Loucy (cell line): Measurements from ENCODE around the gene ITGA11.

Experiments used
- H2AFZ ChIP-seq: fragments of 200-600 bp; sonication (generic); 2 replicates; pipeline ENCODE4 v1.6.0; 2016; ENCODE audit warnings: antibody characterized with exemption, mild to moderate bottlenecking, low read length, moderate library complexity
- H3F3A ChIP-seq: fragments of 200-600 bp; 2 replicates; pipeline ENCODE4 v1.6.0; 2016; ENCODE audit warnings: antibody characterized with exemption, low read depth, mild to moderate bottlenecking
- H3K27me3 ChIP-seq: fragments of 200-600 bp; sonication (generic); 2 replicates; pipeline ENCODE4 v1.6.1; 2014; ENCODE audit warnings: low read length, mild to moderate bottlenecking; ENCODE audit not compliant: insufficient read depth, poor library complexity, severe bottlenecking
- H3K36me3 ChIP-seq: fragments of 200-600 bp; sonication (generic); 2 replicates; pipeline ENCODE4 v1.6.1; 2016; ENCODE audit warnings: low read length; ENCODE audit not compliant: insufficient read depth
- H3K4me1 ChIP-seq: fragments of 200-600 bp; sonication (generic); 2 replicates; pipeline ENCODE4 v1.5.1; 2014; ENCODE audit warnings: low read length, mild to moderate bottlenecking; ENCODE audit not compliant: insufficient read depth, poor library complexity, severe bottlenecking
- H3K4me2 ChIP-seq: fragments of 200-600 bp; sonication (generic); 2 replicates; pipeline ENCODE4 v1.6.0; 2014; ENCODE audit warnings: antibody characterized with exemption, low read length, low read depth, mild to moderate bottlenecking; ENCODE audit not compliant: poor library complexity, severe bottlenecking
- H3K4me3 ChIP-seq: fragments of 200-600 bp; sonication (generic); 2 replicates; pipeline ENCODE4 v1.5.1; 2014; ENCODE audit warnings: low read length, mild to moderate bottlenecking, mixed read lengths; ENCODE audit not compliant: poor library complexity, severe bottlenecking
- H3K79me2 ChIP-seq: fragments of 200-600 bp; sonication (generic); 2 replicates; pipeline ENCODE4 v1.6.1; 2014; ENCODE audit warnings: low read length; ENCODE audit not compliant: insufficient read depth
- H3K9ac ChIP-seq: fragments of 200-600 bp; sonication (generic); 2 replicates; pipeline ENCODE4 v1.6.0; 2014; ENCODE audit warnings: mild to moderate bottlenecking, low read depth, low read length, moderate library complexity; ENCODE audit not compliant: poor library complexity, severe bottlenecking
- H3K9me2 ChIP-seq: fragments of 200-600 bp; sonication (generic); replicated peaks from 2 replicates; pipeline ENCODE4 v1.6.1; 2016; ENCODE audit warnings: low read depth, low read length, mixed read lengths
- H3K9me3 ChIP-seq: fragments of 200-600 bp; sonication (generic); 2 replicates; pipeline ENCODE4 v1.6.1; 2014; ENCODE audit warnings: mild to moderate bottlenecking, antibody characterized with exemption, low read length, low read depth; ENCODE audit not compliant: insufficient read depth
- H4K20me1 ChIP-seq: fragments of 200-600 bp; sonication (generic); 2 replicates; pipeline ENCODE4 v1.6.0; 2014; ENCODE audit warnings: antibody characterized with exemption, low read length, mild to moderate bottlenecking; ENCODE audit not compliant: insufficient read depth, poor library complexity, severe bottlenecking
- CTCF ChIP-seq: fragments of 200-600 bp; sonication (generic); conservative IDR thresholded peaks from 2 replicates; pipeline ENCODE4 v1.5.1; 2014; ENCODE audit warnings: mild to moderate bottlenecking, antibody characterized with exemption, low read length
- EZH2phosphoT487 ChIP-seq: fragments of 200-600 bp; IDR thresholded peaks from 2 replicates; pipeline ENCODE4 v1.6.1; 2018; ENCODE audit warnings: antibody characterized with exemption, mild to moderate bottlenecking, moderate library complexity, borderline replicate concordance

ITGA11 gene

GRCh38 chr15:68447976-68448755, 16.2 kb upstream of the ITGA11 start:
- no peak overlapping the region for H3K9ac ChIP-seq
- no peaks in the 10 kb centered on the region for H3K4me1 ChIP-seq
- no peaks in the 10 kb centered on the region for H3K79me2 ChIP-seq
- no peaks in the 10 kb centered on the region for H3K36me3 ChIP-seq
- H3K27me3 ChIP-seq: peaks cover 5% of the 10 kb centered on the region
- no peak overlapping the region for H3K4me2 ChIP-seq
- H3K9me3 ChIP-seq: no peaks in the 10 kb centered on the region
- no peaks in the 10 kb centered on the region for H3K9me2 ChIP-seq
- H2AFZ ChIP-seq: no peak overlapping the region
- H3K4me3 ChIP-seq: no peak overlapping the region
- TF ChIP-seq CTCF: no peak
- TF ChIP-seq EZH2phosphoT487: no peak
- no peaks in the 10 kb centered on the region for H4K20me1 ChIP-seq
- no peaks in the 10 kb centered on the region for H3F3A ChIP-seq

- Histone ChIP-seq H4K20me1 (no peaks in the 10 kb centered on the region), H3K9me3 (no peaks in the 10 kb centered on the region), H3F3A (no peaks in the 10 kb centered on the region), H3K27me3 (peaks cover 5% of the 10 kb centered on the region), H2AFZ (no peak overlapping the region), H3K4me1 (no peaks in the 10 kb centered on the region), H3K4me3 (no peak overlapping the region), H3K4me2 (no peak overlapping the region), H3K9me2 (no peaks in the 10 kb centered on the region), H3K36me3 (no peaks in the 10 kb centered on the region), H3K79me2 (no peaks in the 10 kb centered on the region), H3K9ac (no peak overlapping the region)
- TF ChIP-seq CTCF (no peak), EZH2phosphoT487 (no peak)
These were observed 15.2 kb upstream of the ITGA11 start for GRCh38 chr15:68447209-68447608.

GRCh38 chr15:68445351-68445750, 13.4 kb upstream of the ITGA11 start:
- no peak overlapping the region for H3K4me2 ChIP-seq
- peaks cover 5% of the 10 kb centered on the region for H3K27me3 ChIP-seq
- no peak overlapping the region for H3K4me3 ChIP-seq
- H3K9me2 ChIP-seq: no peaks in the 10 kb centered on the region
- no peaks in the 10 kb centered on the region for H3K36me3 ChIP-seq
- no peak overlapping the region for H2AFZ ChIP-seq
- H3F3A ChIP-seq: no peaks in the 10 kb centered on the region
- no peaks in the 10 kb centered on the region for H3K9me3 ChIP-seq
- no peaks in the 10 kb centered on the region for H3K4me1 ChIP-seq
- TF ChIP-seq EZH2phosphoT487 (no peak), CTCF (no peak)
- no peak overlapping the region for H3K9ac ChIP-seq
- H3K79me2 ChIP-seq: no peaks in the 10 kb centered on the region
- no peaks in the 10 kb centered on the region for H4K20me1 ChIP-seq
